ENCODE measurements around the gene STAT1. TPM values are rescaled to one million over a fixed set of nuclear protein-coding genes. Genes with fewer than 3 reads are reported as not detected.

The STAT1 gene
- total RNA-seq, 4 donors from 2014 or later = 46.5 to 108 (median 67.2) TPM

DNA sequence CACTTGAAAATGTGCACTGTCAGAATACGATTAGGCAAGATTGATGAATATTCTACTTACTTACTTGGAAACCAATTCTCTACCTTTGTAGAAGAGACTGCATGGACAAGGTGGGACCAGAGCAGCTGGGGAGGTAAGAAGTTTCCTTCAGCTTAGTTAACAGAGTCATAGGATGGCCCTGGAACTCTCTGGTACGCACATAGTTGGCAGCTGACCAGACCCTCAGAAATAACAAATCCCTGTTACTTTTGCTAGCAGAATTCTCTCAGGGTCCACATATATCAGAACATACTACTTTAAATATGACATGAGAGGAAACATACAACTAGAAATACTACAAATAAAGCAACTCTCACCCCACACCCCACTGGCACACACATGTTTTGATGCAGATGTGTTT is 24.8 kb upstream of the STAT1 start:
- Histone ChIP-seq H3K36me3 (no peaks in the 10 kb centered on the region), H3K4me3 (no peak overlapping the region), H3K27ac (peak overlapping the region in 1 of 4 donors; percentile 2), H3K4me1 (no peaks in the 10 kb centered on the region), H3K27me3 (no peaks in the 10 kb centered on the region), H3K9me3 (no peaks in the 10 kb centered on the region)
- DNase-seq = no peak
- no peak for TF ChIP-seq POLR2A (IDR thresholded peaks at IDR 0.05)
- TF ChIP-seq, protein P1, sequence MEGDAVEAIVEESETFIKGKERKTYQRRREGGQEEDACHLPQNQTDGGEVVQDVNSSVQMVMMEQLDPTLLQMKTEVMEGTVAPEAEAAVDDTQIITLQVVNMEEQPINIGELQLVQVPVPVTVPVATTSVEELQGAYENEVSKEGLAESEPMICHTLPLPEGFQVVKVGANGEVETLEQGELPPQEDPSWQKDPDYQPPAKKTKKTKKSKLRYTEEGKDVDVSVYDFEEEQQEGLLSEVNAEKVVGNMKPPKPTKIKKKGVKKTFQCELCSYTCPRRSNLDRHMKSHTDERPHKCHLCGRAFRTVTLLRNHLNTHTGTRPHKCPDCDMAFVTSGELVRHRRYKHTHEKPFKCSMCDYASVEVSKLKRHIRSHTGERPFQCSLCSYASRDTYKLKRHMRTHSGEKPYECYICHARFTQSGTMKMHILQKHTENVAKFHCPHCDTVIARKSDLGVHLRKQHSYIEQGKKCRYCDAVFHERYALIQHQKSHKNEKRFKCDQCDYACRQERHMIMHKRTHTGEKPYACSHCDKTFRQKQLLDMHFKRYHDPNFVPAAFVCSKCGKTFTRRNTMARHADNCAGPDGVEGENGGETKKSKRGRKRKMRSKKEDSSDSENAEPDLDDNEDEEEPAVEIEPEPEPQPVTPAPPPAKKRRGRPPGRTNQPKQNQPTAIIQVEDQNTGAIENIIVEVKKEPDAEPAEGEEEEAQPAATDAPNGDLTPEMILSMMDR (IDR thresholded peaks at IDR 0.05) = no peak

DNA sequence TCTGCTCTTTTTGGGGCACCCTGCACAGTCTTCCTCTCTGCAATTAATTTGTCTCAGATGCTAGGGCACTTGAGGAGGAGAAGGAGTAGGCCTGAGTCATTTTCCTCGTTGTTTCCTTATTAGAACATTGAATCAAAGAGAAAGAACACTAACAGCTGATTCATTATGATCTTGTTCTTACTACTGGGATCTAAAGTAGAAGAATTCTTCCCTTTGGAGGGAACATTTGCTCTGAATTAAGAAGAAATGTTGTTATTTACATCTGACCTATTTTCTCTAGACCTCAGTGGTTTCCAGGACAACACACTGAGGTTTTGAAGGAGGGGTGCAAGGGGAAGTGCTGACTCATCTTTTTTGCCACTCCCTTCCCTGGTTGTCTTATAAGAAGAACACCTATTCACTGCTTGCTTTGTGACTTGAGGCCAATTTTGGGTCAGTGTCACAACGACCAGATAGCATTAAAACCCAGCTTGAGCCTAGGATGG is 24.3 kb upstream of the STAT1 start:
- peak overlapping the region in 1 of 4 donors; percentile 2 for H3K27ac ChIP-seq
- H3K4me3 ChIP-seq = no peak overlapping the region
- H3K9me3 ChIP-seq = no peaks in the 10 kb centered on the region
- DNase-seq = no peak
- H3K27me3 ChIP-seq = no peaks in the 10 kb centered on the region
- TF ChIP-seq POLR2A (IDR thresholded peaks at IDR 0.05) = no peak
- TF ChIP-seq, protein P1 (IDR thresholded peaks at IDR 0.05) = no peak
- H3K4me1 ChIP-seq = no peaks in the 10 kb centered on the region
- no peaks in the 10 kb centered on the region for H3K36me3 ChIP-seq

DNA sequence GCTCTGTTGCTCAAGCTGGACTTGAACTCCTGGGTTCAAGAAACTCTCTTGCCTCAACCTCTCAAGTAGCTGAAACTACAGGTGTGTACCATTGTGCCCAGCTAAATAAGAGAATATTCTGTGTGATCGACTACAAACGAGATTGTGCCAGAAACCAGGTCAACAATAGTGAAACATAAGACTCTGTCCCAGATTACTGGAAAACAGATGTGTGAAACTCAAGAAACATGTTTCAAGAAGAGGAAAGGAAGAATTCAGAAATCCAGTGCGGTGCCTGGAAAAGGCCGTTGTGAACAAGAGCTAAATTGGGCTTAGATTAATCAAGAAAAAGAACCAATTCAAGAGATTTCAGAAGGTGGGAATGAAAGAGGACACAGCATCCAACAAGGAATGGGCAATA is 23.4 kb upstream of the STAT1 start:
- no peak overlapping the region for H3K4me3 ChIP-seq
- H3K27ac ChIP-seq = peak overlapping the region in 1 of 4 donors; percentile 2
- no peaks in the 10 kb centered on the region for H3K27me3 ChIP-seq
- DNase-seq = no peak
- H3K4me1 ChIP-seq = no peaks in the 10 kb centered on the region
- H3K36me3 ChIP-seq = no peaks in the 10 kb centered on the region
- H3K9me3 ChIP-seq = no peaks in the 10 kb centered on the region
- TF ChIP-seq, protein P1 (IDR thresholded peaks at IDR 0.05) = no peak
- TF ChIP-seq POLR2A (IDR thresholded peaks at IDR 0.05) = no peak

DNA sequence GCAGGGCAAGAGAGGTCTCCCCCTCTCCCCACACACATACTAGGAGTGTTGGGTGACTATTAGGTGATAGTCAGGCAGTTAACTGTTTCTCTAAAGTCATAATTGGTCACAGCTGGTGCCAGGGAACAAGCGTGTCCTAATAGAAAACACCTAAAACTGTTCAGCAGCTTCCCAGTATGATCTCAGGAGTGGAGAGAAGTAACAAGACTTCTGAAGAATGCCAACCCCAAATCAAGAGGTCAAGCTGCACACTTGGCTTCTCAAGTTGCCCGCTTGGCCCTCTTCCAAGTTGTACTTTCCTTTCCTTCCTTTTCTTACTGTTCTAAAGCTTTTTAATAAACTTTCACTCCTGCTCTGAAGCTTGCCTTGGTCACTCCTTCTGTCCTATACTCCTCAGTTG is 22.4 kb upstream of the STAT1 start:
- H3K9me3 ChIP-seq = no peaks in the 10 kb centered on the region
- TF ChIP-seq POLR2A (IDR thresholded peaks at IDR 0.05) = no peak
- TF ChIP-seq, protein P1 (IDR thresholded peaks at IDR 0.05) = no peak
- H3K27ac ChIP-seq = no peak overlapping the region
- no peaks in the 10 kb centered on the region for H3K4me1 ChIP-seq
- no peak for DNase-seq
- no peak overlapping the region for H3K4me3 ChIP-seq
- H3K27me3 ChIP-seq = no peaks in the 10 kb centered on the region
- no peaks in the 10 kb centered on the region for H3K36me3 ChIP-seq

DNA sequence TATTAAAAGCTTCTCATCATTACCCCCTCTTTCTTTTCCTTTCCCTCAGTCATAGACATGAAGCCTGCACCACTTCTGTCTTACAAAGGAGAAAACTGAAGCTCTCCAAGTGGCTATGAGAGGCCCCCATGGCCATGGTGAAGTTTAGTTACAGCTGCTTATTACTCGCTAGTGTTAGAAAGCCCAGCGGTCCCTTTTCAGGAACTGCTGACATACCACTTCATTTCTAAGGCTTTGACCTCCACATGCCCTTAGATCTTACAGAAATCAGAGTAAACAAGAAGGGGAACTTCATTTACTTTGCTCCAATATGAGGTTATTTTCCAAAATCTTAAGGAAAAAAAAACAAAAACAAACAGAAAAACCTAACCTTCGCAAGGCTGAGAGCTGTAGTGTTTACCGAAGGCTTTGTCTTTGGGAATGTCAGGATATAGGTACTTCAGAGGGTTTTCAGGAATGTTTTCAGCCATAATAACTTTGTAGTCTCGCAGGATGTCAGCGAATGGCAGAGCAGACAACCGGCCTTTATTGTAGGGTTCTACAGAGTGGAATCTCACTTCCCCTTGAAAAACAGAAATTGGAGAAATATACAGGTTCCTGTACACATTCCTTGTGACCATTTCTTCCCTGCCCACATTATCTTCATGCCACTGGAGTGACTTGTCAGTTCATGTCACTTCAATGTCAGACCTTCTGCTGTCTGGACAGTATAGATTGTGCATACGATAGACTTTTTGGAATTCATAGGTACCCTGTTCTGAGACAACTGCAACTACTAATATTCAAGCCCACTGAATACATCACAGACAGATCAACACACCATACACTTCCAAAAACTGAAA is 18.8 kb upstream of the STAT1 start:
- Histone ChIP-seq H3K27ac (no peak overlapping the region), H3K4me3 (no peak overlapping the region), H3K27me3 (no peaks in the 10 kb centered on the region), H3K36me3 (no peaks in the 10 kb centered on the region), H3K9me3 (no peaks in the 10 kb centered on the region), H3K4me1 (no peaks in the 10 kb centered on the region)
- DNase-seq = no peak
- TF ChIP-seq, protein P1 (IDR thresholded peaks at IDR 0.05) = no peak
- no peak for TF ChIP-seq POLR2A (IDR thresholded peaks at IDR 0.05)
